HG03521 (cell line): ENCODE measurements around the gene MGAT4D.
"Not testable (repeated sequence)": the region's sequence is repeated elsewhere in the genome, so short reads cannot be mapped to it uniquely, and the experiment has no call there.

Experiments
- ATAC-seq: cut with Tn5 transposase; IDR thresholded peaks from one replicate; pipeline ENCODE4 v1.9.1; 2021; ENCODE audit warnings: mild to moderate bottlenecking, moderate library complexity; ENCODE audit not compliant: unreplicated experiment

MGAT4D gene

GRCh38 chr4:140497747-140498636, at the start of gene MGAT4D:
MGAT4D (minus strand) TSS chr4:140498293; CDS start chr4:140498222, 71 bp downstream.
- no peak for ATAC-seq

GRCh38 chr4:140533951-140534480, 35.9 kb upstream of the MGAT4D start:
- ATAC-seq = no peak

GRCh38 chr4:140529434-140529833, 31.3 kb upstream of the MGAT4D start:
- no peak for ATAC-seq

- peak; percentile 100 for ATAC-seq
These were observed 26.0 kb upstream of the MGAT4D start, which contains the start of gene ELMOD2 for GRCh38 chr4:140523857-140524742. ELMOD2 (plus strand) TSS chr4:140524168; CDS start chr4:140525429, 1,261 bp downstream.

GRCh38 chr4:140523370-140523856, 25.3 kb upstream of the MGAT4D start:
- peak; percentile 4 for ATAC-seq

- no peak for ATAC-seq
These were observed 17.3 kb upstream of the MGAT4D start for GRCh38 chr4:140515423-140515822.

GRCh38 chr4:140513765-140514164, 15.7 kb upstream of the MGAT4D start:
- ATAC-seq = not testable (repeated sequence)

- no peak for ATAC-seq
These were observed 6.2 kb upstream of the MGAT4D start for GRCh38 chr4:140504261-140504660.

- no peak for ATAC-seq
These were observed 1.3 kb upstream of the MGAT4D start for GRCh38 chr4:140499391-140499790.

GRCh38 chr4:140497405-140497746, 717 bp downstream of the MGAT4D start:
- ATAC-seq = no peak

- ATAC-seq = no peak
These were observed 12.2 kb downstream of the MGAT4D start for GRCh38 chr4:140485939-140486338.

GRCh38 chr4:140483445-140483844, 14.6 kb downstream of the MGAT4D start:
- no peak for ATAC-seq

- no peak for ATAC-seq
These were observed 25.9 kb downstream of the MGAT4D start for GRCh38 chr4:140472156-140472555.

GRCh38 chr4:140469791-140470733, 28.0 kb downstream of the MGAT4D start:
- ATAC-seq = no peak

GRCh38 chr4:140466146-140466545, 31.9 kb downstream of the MGAT4D start:
- ATAC-seq = no peak

- ATAC-seq = no peak
These were observed 34.5 kb downstream of the MGAT4D start for GRCh38 chr4:140463614-140464013.

GRCh38 chr4:140463182-140463581, 34.9 kb downstream of the MGAT4D start:
- no peak for ATAC-seq

GRCh38 chr4:140450352-140450751, 47.7 kb downstream of the MGAT4D start:
- no peak for ATAC-seq

GRCh38 chr4:140448830-140449229, 49.3 kb downstream of the MGAT4D start:
- no peak for ATAC-seq

- ATAC-seq = no peak
These were observed 49.9 kb downstream of the MGAT4D start for GRCh38 chr4:140448162-140448561.
